Type B pancreatic cell (in vitro differentiated cells): ENCODE data around the gene TOR1B. TPM values are rescaled to one million over a fixed set of nuclear protein-coding genes. Genes with fewer than 3 reads are reported as not detected.
"Not testable (repeated sequence)": the region's sequence is repeated elsewhere in the genome, so short reads cannot be mapped to it uniquely, and the experiment has no call there.

Experiments used
- DNase-seq: peaks from one replicate; pipeline ENCODE4 v3.0.0; 2021; ENCODE audit warnings: mixed read lengths; ENCODE audit not compliant: unreplicated experiment; ENCODE audit errors: extremely low spot score
- H3K27ac Mint-ChIP-seq: 2 replicates; pipeline ENCODE4 v1.8.0; 2021; ENCODE audit warnings: mild to moderate bottlenecking, mixed read lengths
- H3K27me3 Mint-ChIP-seq: 2 replicates; pipeline ENCODE4 v1.8.0; 2021; ENCODE audit warnings: mixed read lengths
- H3K36me3 Mint-ChIP-seq: 2 replicates; pipeline ENCODE4 v1.8.0; 2021; ENCODE audit warnings: mixed read lengths
- H3K4me1 Mint-ChIP-seq: one replicate; pipeline ENCODE4 v1.8.0; 2021; ENCODE audit warnings: mixed read lengths; ENCODE audit not compliant: unreplicated experiment
- H3K4me3 Mint-ChIP-seq: 2 replicates; pipeline ENCODE4 v1.8.0; 2021; ENCODE audit warnings: mild to moderate bottlenecking, mixed read lengths
- H3K9me3 Mint-ChIP-seq: 2 replicates; pipeline ENCODE4 v1.8.0; 2021; ENCODE audit warnings: mixed read lengths
- CTCF ChIP-seq: fragments of 200-600 bp; sonication (generic); conservative IDR thresholded peaks from 2 replicates; pipeline ENCODE4 v1.5.0; 2021; ENCODE audit warnings: antibody characterized with exemption, mild to moderate bottlenecking
- total RNA-seq: library from RNA; stranded (reverse); gene quantifications from 2 replicates; pipeline ENCODE4 v1.2.1, GENCODE V29; 2021; ENCODE audit warnings: low replicate concordance

TOR1B gene
- total RNA-seq, 1 donor from 2014 or later, result 23.5 TPM

- Mint-ChIP-seq H3K27me3 (no peaks in the 10 kb centered on the region), H3K4me3 (no peak overlapping the region), H3K4me1 (peaks cover 15% of the 10 kb centered on the region), H3K27ac (no peak overlapping the region), H3K9me3 (no peaks in the 10 kb centered on the region), H3K36me3 (no peaks in the 10 kb centered on the region)
- no peak for TF ChIP-seq CTCF
- DNase-seq, result no peak
Measured at GRCh38 chr9:129774791-129775447, 28.1 kb upstream of the TOR1B start.

- Mint-ChIP-seq H3K9me3 (no peaks in the 10 kb centered on the region), H3K27ac (no peak overlapping the region), H3K36me3 (no peaks in the 10 kb centered on the region), H3K4me1 (peaks cover 15% of the 10 kb centered on the region), H3K4me3 (no peak overlapping the region), H3K27me3 (no peaks in the 10 kb centered on the region)
- no peak for DNase-seq
- TF ChIP-seq CTCF, result no peak
Measured at GRCh38 chr9:129775448-129775798, 27.6 kb upstream of the TOR1B start.

GRCh38 chr9:129776096-129776495 lies 26.9 kb upstream of the TOR1B start:
- not testable (repeated sequence) for DNase-seq, H3K4me3 Mint-ChIP-seq, H3K27me3 Mint-ChIP-seq, H3K27ac Mint-ChIP-seq, H3K36me3 Mint-ChIP-seq, H3K9me3 Mint-ChIP-seq
- peaks cover 15% of the 10 kb centered on the region for H3K4me1 Mint-ChIP-seq

- DNase-seq, result no peak
- Mint-ChIP-seq H3K36me3 (no peaks in the 10 kb centered on the region), H3K9me3 (no peaks in the 10 kb centered on the region), H3K4me3 (no peak overlapping the region), H3K27me3 (no peaks in the 10 kb centered on the region), H3K27ac (no peak overlapping the region), H3K4me1 (peaks cover 15% of the 10 kb centered on the region)
- TF ChIP-seq CTCF, result no peak
Measured at GRCh38 chr9:129776566-129776937, 26.4 kb upstream of the TOR1B start.

GRCh38 chr9:129776938-129777768 lies 25.8 kb upstream of the TOR1B start:
- H3K4me1 Mint-ChIP-seq, result peaks cover 15% of the 10 kb centered on the region
- no peak for TF ChIP-seq CTCF
- H3K27ac Mint-ChIP-seq, result peak overlapping the region; percentile 53
- H3K4me3 Mint-ChIP-seq, result no peak overlapping the region
- no peaks in the 10 kb centered on the region for H3K36me3 Mint-ChIP-seq
- no peaks in the 10 kb centered on the region for H3K27me3 Mint-ChIP-seq
- DNase-seq, result no peak
- no peaks in the 10 kb centered on the region for H3K9me3 Mint-ChIP-seq

GRCh38 chr9:129777769-129778130 lies 25.2 kb upstream of the TOR1B start:
- Mint-ChIP-seq H3K27me3 (no peaks in the 10 kb centered on the region), H3K4me1 (peaks cover 15% of the 10 kb centered on the region), H3K9me3 (no peaks in the 10 kb centered on the region), H3K27ac (peak overlapping the region; percentile 53), H3K4me3 (no peak overlapping the region), H3K36me3 (no peaks in the 10 kb centered on the region)
- DNase-seq, result no peak
- TF ChIP-seq CTCF, result no peak
